ENCODE results near the gene STPG1.

DNA sequence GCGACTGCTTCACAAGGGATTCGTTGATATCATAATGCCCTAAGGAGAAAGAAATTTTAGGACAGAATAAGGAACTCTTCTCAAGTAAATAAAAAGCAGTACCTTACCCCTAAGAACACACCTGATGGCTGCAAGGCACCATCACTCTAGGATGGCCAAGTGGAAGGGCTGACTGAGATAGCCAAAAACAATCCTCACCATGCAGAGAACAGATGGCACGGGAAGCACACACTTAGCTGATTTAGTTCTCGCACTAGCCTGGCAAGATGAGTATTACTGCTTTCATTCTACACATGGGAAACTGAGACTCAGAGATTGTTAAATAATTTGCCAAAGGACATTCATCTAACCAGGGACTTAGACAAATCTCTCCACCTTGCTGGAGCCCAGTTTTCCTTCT is 43.8 kb downstream of the STPG1 start:
- TF ChIP-seq, protein P1, sequence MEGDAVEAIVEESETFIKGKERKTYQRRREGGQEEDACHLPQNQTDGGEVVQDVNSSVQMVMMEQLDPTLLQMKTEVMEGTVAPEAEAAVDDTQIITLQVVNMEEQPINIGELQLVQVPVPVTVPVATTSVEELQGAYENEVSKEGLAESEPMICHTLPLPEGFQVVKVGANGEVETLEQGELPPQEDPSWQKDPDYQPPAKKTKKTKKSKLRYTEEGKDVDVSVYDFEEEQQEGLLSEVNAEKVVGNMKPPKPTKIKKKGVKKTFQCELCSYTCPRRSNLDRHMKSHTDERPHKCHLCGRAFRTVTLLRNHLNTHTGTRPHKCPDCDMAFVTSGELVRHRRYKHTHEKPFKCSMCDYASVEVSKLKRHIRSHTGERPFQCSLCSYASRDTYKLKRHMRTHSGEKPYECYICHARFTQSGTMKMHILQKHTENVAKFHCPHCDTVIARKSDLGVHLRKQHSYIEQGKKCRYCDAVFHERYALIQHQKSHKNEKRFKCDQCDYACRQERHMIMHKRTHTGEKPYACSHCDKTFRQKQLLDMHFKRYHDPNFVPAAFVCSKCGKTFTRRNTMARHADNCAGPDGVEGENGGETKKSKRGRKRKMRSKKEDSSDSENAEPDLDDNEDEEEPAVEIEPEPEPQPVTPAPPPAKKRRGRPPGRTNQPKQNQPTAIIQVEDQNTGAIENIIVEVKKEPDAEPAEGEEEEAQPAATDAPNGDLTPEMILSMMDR (IDR thresholded peaks at IDR 0.05; ENCODE audit: insufficient read depth, low read length), result no peak
- no peak for TF ChIP-seq POLR2AphosphoS5 (IDR thresholded peaks at IDR 0.05; ENCODE audit: low read depth)
- TF ChIP-seq, protein P2, sequence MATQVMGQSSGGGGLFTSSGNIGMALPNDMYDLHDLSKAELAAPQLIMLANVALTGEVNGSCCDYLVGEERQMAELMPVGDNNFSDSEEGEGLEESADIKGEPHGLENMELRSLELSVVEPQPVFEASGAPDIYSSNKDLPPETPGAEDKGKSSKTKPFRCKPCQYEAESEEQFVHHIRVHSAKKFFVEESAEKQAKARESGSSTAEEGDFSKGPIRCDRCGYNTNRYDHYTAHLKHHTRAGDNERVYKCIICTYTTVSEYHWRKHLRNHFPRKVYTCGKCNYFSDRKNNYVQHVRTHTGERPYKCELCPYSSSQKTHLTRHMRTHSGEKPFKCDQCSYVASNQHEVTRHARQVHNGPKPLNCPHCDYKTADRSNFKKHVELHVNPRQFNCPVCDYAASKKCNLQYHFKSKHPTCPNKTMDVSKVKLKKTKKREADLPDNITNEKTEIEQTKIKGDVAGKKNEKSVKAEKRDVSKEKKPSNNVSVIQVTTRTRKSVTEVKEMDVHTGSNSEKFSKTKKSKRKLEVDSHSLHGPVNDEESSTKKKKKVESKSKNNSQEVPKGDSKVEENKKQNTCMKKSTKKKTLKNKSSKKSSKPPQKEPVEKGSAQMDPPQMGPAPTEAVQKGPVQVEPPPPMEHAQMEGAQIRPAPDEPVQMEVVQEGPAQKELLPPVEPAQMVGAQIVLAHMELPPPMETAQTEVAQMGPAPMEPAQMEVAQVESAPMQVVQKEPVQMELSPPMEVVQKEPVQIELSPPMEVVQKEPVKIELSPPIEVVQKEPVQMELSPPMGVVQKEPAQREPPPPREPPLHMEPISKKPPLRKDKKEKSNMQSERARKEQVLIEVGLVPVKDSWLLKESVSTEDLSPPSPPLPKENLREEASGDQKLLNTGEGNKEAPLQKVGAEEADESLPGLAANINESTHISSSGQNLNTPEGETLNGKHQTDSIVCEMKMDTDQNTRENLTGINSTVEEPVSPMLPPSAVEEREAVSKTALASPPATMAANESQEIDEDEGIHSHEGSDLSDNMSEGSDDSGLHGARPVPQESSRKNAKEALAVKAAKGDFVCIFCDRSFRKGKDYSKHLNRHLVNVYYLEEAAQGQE (IDR thresholded peaks at IDR 0.05; ENCODE audit: insufficient replicate concordance, low read depth), result no peak
- TF ChIP-seq SPI1 (IDR thresholded peaks at IDR 0.05; ENCODE audit: borderline replicate concordance, low read depth), result no peak
